T-helper 2 cell treated with Interferon-gamma antibody and Interleukin-4, amounts not matched to agents 100 ng/mL and 5 ng/mL, for 36 hours (primary cell): ENCODE measurements around the gene DCANP1. TPM values are rescaled to one million over a fixed set of nuclear protein-coding genes. Genes with fewer than 3 reads are reported as not detected.
"Not testable (repeated sequence)": the region's sequence is repeated elsewhere in the genome, so short reads cannot be mapped to it uniquely, and the experiment has no call there.

Experiments used
- intact Hi-C: fragments of 100-400 bp; cut with micrococcal nuclease; formaldehyde crosslinking; loops from one replicate; pipeline ENCODE4 v1.15.1; 2023
- total RNA-seq: library from RNA; stranded (reverse); gene quantifications from 2 replicates; pipeline ENCODE4 v1.2.3, GENCODE V29; 2022

DCANP1 gene, protein sequence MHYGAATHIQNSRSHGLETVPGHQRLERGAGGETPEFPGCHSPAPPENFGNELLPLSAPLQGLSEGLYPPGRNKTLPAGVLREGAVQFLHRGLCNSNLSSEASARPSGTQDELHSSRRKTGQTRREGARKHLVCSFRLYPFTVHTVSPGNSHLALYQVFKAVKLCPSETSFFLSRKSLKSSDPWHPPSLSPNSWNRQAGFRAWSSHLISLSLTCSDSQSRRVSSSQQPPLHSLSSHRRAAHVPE
- total RNA-seq, result not detected in 2 replicates

DNA sequence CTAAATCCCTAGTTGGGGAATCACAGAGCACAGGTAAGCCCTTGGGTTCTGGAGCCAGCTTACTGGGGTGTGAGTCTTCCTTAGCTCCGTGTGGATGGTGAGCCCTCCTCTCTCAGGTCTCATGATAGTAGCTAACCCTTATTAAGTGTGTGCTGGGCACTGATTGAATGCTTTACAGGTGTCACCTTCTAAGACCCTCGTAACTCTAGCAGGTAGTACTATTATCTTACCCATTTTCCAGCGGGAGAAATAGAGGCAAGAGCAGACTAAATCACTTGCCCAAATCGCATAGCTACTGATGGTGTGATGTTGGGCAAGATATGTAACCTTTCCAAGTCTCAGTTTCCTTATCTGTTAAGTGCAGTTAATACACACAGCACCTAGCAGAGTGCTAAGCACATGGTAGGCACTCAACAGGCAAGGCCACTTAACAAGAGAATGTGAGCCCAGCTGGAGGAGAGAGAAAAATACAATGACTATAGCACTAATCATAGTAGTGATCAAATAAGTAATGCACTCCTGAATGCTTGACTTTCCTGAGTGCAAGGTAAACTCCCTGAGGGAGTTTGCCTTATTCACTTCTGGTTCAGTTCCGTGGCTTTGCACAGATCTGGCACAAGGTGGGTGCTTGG lies at the start of gene DCANP1:
TSS of gene DCANP1 (minus strand) at position 51 of the 632 bp plus-strand sequence. CDS start 240 bp downstream, outside the sequence.
- intact Hi-C loops, result no loop called here

DNA sequence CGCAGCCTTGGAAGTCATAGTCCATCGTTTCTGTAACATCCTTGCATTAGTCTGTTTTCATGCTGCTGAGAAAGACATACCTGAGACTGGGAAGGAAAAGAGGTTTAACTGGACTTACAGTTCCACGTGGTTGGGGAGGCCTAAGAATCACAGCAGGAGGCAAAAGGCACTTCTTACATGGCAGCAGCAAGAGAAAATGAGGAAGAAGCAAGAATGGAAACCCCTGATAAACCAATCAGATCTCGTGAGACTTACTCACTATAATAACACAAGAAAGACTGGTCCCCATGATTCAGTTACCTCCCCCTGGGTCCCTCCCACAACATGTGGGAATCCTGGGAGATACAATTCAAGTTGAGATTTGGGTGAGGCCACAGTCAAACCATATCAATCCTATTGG lies 48.4 kb upstream of the DCANP1 start:
- intact Hi-C loops, result not testable (repeated sequence)

GRCh38 chr5:135494196-135494595 lies 47.0 kb upstream of the DCANP1 start:
- intact Hi-C loops, result no loop called here

GRCh38 chr5:135493406-135494180 lies 46.4 kb upstream of the DCANP1 start:
- intact Hi-C loops, result no loop called here

GRCh38 chr5:135492319-135492626 lies 45.1 kb upstream of the DCANP1 start:
- intact Hi-C loops, result no loop called here

- intact Hi-C loops, result loop anchor here (2.0 kb wide), 1 partner anchor 51 kb away; no protein-coding TSS in a partner anchor
Observed at GRCh38 chr5:135491552-135492318, 44.6 kb upstream of the DCANP1 start.

DNA sequence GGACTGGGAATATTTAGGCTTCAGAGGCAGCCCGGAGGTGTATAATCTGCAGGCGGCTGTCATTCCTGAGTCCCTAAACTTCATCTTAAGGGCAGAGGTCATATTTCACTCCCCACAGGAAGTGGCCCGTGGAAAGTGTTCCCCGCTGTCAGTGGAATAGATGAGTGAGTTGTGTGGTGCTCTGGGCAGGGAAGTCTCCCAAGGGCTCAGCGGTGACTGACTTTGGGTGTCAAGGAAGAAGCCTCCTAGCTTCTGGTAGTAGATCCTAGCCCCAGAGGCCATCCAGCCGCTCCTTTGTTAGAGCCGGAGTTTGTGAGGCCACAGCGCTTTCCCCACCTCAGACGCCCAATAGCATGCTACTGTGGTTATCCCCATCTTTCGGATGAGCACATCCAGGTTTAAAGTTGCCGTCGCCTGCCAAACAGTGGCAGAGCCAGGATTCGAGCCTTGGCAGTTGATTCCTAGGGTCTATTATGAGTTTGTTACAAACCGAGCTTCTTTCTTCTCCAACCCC lies 43.9 kb upstream of the DCANP1 start:
- intact Hi-C loops, result loop anchor here (2.0 kb wide), 1 partner anchor 52 kb away; no protein-coding TSS in a partner anchor

DNA sequence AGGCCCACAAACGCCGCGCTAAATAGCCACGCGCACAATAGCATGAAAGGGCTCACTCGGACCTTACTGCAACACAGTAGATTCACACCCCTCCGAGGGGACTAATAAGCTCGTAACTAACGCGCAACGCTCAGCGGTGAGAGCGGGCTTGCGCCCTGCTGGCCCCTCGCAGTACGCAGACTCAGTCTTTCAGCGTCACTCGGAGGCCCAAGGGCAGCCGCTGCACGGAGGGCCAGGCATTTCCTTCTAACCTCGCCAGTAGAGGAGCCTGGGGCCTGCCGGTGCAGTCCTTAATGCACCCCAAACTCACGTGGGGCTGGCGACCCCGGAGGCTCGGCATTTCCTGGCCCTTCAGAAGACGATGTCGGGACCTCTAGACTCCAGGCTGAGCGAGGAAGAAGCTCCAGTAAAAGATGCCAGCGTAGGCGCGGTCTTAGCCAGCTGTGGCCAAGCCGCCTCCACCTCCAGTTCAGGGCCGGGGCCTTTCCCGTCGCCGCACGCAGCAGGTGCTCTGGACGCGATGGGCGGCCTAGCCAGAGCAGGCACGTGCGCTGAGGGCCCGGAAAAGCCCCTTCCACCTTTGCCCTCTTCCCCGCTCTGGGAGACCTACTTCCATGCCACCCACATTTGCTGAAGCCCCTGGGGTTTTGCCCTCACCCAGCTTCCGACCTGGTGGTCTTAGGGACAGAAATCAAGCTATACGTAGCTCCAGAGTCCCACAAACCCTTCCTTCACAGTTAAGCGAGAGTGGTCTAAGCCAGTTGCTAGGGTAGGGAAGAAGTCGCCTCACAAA lies 43.3 kb upstream of the DCANP1 start:
- intact Hi-C loops, result loop anchor here (2.0 kb wide), 1 partner anchor 52 kb away; no protein-coding TSS in a partner anchor

GRCh38 chr5:135489466-135490244 lies 42.5 kb upstream of the DCANP1 start:
- intact Hi-C loops, result loop anchor here (2.0 to 5.0 kb wide), 2 partner anchors 53 to 457 kb away; partner anchors contain the start of gene PITX1

- intact Hi-C loops, result loop anchor here (5.0 kb wide), 1 partner anchor 457 kb away; the partner anchor contains the start of gene PITX1
Observed at GRCh38 chr5:135488727-135489465, 41.7 kb upstream of the DCANP1 start.

GRCh38 chr5:135487839-135488514 lies 40.8 kb upstream of the DCANP1 start:
- intact Hi-C loops, result loop anchor here (5.0 kb wide), 1 partner anchor 456 kb away; the partner anchor contains the start of gene PITX1

- intact Hi-C loops, result loop anchor here (5.0 kb wide), 1 partner anchor 455 kb away; the partner anchor contains the start of gene PITX1
Observed at GRCh38 chr5:135487037-135487395, 39.9 kb upstream of the DCANP1 start.

- intact Hi-C loops, result loop anchor here (5.0 kb wide), 1 partner anchor 454 kb away; the partner anchor contains the start of gene PITX1
Observed at GRCh38 chr5:135486131-135487036, 39.2 kb upstream of the DCANP1 start.

DNA sequence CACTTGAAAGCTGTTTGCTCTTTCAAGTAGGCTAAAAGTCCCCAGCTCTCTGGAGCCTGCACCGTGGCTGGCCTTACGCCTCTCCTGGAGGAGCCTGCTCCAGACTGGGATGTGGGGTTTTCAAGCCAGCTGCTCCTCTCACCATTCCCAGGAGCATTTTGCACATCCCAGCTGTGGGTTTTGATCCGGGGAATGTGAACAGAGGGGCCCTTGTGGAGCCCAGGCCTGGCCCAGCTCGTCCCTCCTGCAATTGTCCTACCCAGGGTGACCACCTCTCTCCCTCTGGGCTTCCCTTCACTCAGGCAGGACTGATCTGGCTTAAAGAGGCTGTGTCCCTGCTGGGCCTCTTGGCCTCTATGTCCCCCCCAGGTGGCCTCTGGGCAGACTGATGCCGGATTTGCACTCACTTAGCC lies 37.5 kb upstream of the DCANP1 start:
- intact Hi-C loops, result loop anchor here (5.0 kb wide), 1 partner anchor 452 kb away; the partner anchor contains the start of gene PITX1

- intact Hi-C loops, result no loop called here
Observed at GRCh38 chr5:135483254-135483653, 36.1 kb upstream of the DCANP1 start.

- intact Hi-C loops, result no loop called here
Observed at GRCh38 chr5:135482381-135482933, 35.3 kb upstream of the DCANP1 start.
